Measurements from ENCODE around the gene FLRT1.

- TF ChIP-seq CTCF (IDR thresholded peaks at IDR 0.05) (no peak), JUNB (IDR thresholded peaks at IDR 0.05) (no peak), POLR2A (IDR thresholded peaks at IDR 0.05; ENCODE audit: low read length) (no peak), CEBPB (IDR thresholded peaks at IDR 0.05) (no peak), CHD2 (IDR thresholded peaks at IDR 0.05; ENCODE audit: low read length, partially characterized antibody) (no peak), ELK1 (IDR thresholded peaks at IDR 0.05; ENCODE audit: low read depth, low read length) (no peak), RFX5 (IDR thresholded peaks at IDR 0.05) (no peak), EP300 (IDR thresholded peaks at IDR 0.05) (no peak)
Measured at GRCh38 chr11:64049509-64049908, 13.8 kb downstream of the FLRT1 start.

All from A549 (cell line).